ENCODE measurements around the gene OTOA. TPM values are rescaled to one million over a fixed set of nuclear protein-coding genes. Genes with fewer than 3 reads are reported as not detected.
A peak's percentile ranks its signal among the peaks of the same experiment; 100 is the strongest.
"Not testable (repeated sequence)": the region's sequence is repeated elsewhere in the genome, so short reads cannot be mapped to it uniquely, and the experiment has no call there.

The OTOA gene
- polyA plus RNA-seq = not detected

GRCh38 chr16:21663889-21664647 is at the start of gene OTOA:
TSS of gene OTOA (plus strand) at chr16:21663968. CDS start at chr16:21678515, 14,547 bp downstream.
- peak within 1 kb of the TSS; percentile 51 to 77 (median 68) for H3K4me3 Mint-ChIP-seq
- no peaks in the 10 kb centered on the region for H3K9me3 Mint-ChIP-seq
- H3K36me3 Mint-ChIP-seq = peaks cover 0 to 2% (median 0%) of the 10 kb centered on the region in 3 donors
- peaks cover 3 to 4% (median 4%) of the 10 kb centered on the region in 3 donors for H3K27me3 Mint-ChIP-seq (ENCODE audit: low read depth in 3 of 3)
- no peak for DNase-seq
- H3K4me1 Mint-ChIP-seq = peaks cover 13 to 16% of the 10 kb centered on the region in 2 donors
- peak within 1 kb of the TSS in 1 of 6 donors; percentile 5 for H3K27ac Mint-ChIP-seq

GRCh38 chr16:21614896-21615295 is 48.9 kb upstream of the OTOA start:
- H3K27ac Mint-ChIP-seq = peak overlapping the region in 1 of 6 donors; percentile 32
- no peak overlapping the region for H3K4me3 Mint-ChIP-seq
- peaks cover 47 to 67% of the 10 kb centered on the region in 2 donors for H3K4me1 Mint-ChIP-seq
- no peaks in the 10 kb centered on the region for H3K27me3 Mint-ChIP-seq (ENCODE audit: low read depth in 3 of 3)
- DNase-seq = no peak
- H3K36me3 Mint-ChIP-seq = peaks cover 3 to 11% (median 9%) of the 10 kb centered on the region in 3 donors
- H3K9me3 Mint-ChIP-seq = no peaks in the 10 kb centered on the region

DNA sequence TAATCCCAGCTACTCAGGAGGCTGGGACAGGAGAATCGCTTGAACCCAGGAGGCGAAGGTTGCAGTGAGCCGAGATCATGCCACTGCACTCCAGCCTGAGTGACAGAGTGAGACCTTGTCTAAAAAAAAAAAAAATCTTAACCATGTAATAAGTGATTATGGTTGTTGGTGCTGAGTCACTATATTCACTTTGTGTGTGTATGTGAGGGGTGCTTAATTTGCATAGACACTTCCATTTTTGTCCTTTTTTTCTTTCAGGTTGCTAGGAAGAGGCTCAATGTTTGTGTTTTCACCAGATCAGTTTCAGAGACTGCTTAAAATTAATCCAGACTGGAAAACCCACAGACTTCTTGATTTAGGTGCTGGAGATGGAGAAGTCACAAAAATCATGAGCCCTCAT is 46.2 kb upstream of the OTOA start:
- peak overlapping the region in 1 of 6 donors; percentile 58 for H3K27ac Mint-ChIP-seq
- H3K4me1 Mint-ChIP-seq = peaks cover 40 to 59% of the 10 kb centered on the region in 2 donors
- DNase-seq = no peak
- H3K27me3 Mint-ChIP-seq (ENCODE audit: low read depth in 3 of 3) = no peaks in the 10 kb centered on the region
- no peaks in the 10 kb centered on the region for H3K9me3 Mint-ChIP-seq
- peaks cover 8 to 14% (median 12%) of the 10 kb centered on the region in 3 donors for H3K36me3 Mint-ChIP-seq
- H3K4me3 Mint-ChIP-seq = no peak overlapping the region

DNA sequence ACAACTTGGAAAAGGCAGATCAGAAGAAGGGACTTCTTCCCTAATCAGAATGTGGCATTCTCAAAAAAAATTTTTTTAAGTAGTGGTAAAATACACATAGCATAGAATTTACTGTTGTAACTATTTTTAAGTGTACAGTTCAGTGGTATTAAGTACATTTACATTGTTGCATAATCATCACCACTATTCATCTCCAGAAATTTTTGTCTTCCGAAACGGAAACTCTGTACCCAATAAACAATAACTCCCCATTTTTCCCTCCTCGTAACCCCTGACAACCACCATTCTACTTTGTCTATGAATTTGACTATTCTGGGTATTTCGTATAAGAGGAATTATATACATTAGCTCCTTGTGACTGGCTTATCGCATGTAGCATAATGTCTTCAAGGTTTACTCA is 45.5 kb upstream of the OTOA start:
- Mint-ChIP-seq H3K27ac (peak overlapping the region in 1 of 6 donors; percentile 61), H3K9me3 (no peaks in the 10 kb centered on the region), H3K4me3 (no peak overlapping the region), H3K36me3 (peaks cover 8 to 14% (median 12%) of the 10 kb centered on the region in 3 donors), H3K27me3 (ENCODE audit: low read depth in 3 of 3) (no peaks in the 10 kb centered on the region), H3K4me1 (peaks cover 39 to 62% of the 10 kb centered on the region in 2 donors)
- no peak for DNase-seq

DNA sequence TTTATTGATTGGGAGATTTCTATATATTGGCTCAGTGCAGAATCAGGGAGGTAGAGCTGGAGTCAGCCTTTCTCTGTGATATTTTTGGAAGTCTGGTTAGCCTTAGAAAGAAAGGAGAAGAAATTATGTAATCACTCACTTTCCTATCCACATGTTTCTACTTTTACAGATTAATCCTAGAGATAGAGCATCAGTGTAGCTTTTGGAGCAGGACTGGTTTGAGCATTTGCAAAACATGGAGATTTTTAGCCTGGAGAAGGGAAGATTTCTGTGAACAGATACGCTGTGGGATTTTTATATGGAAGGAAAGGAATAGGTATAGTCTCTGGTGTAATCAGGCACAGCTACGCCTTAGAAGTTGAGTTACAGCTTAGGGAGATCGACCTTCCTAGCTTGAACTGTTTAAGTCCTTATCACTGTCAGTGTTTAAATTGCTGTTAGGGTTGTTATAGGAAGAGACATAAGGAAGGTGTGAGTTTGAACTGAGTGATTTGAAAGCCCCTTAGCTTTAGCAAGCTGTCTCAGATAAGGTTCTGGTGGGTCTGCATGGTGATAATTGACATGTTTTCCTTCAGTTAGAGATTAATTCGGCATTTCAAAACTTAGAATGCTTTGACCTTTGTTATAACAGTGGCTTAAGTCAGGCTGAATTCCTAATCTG is 43.9 kb upstream of the OTOA start:
- Mint-ChIP-seq H3K4me3 (no peak overlapping the region), H3K9me3 (no peaks in the 10 kb centered on the region)

DNA sequence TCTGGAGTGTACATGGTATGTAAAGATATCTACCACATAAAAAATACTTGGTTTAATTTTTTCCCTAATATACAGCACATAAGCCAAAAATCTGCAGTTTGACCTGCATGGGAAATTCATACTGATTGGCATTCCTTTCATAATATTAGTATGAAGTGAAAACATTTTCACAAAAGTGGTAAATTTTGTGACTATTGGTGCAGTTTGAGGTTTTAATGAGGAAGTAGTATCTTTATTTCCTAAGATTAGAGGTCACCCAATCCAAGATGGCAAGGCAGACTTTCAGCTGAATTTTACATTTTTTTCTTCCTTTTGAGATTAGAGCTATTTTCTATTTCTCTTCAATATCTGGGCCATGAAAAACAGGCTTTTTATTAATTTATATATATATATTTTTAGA is 43.2 kb upstream of the OTOA start:
- Mint-ChIP-seq H3K27ac (peak overlapping the region in 3 of 6 donors; percentile 35 to 55 (median 43)), H3K4me1 (peaks cover 26 to 53% of the 10 kb centered on the region in 2 donors), H3K36me3 (peaks cover 16 to 19% (median 16%) of the 10 kb centered on the region in 3 donors), H3K9me3 (no peaks in the 10 kb centered on the region), H3K4me3 (no peak overlapping the region), H3K27me3 (ENCODE audit: low read depth in 3 of 3) (no peaks in the 10 kb centered on the region)
- no peak for DNase-seq

More for the DNA sequence above, 43.9 kb upstream of the OTOA start:
- no peak for DNase-seq
- Mint-ChIP-seq H3K4me1 (peaks cover 33 to 59% of the 10 kb centered on the region in 2 donors), H3K27me3 (ENCODE audit: low read depth in 3 of 3) (no peaks in the 10 kb centered on the region), H3K36me3 (peaks cover 15 to 18% (median 16%) of the 10 kb centered on the region in 3 donors), H3K27ac (peak overlapping the region in 2 of 6 donors; percentile 40 to 72)

GRCh38 chr16:21622545-21622944 is 41.2 kb upstream of the OTOA start:
- H3K27ac Mint-ChIP-seq = peak overlapping the region in 1 of 6 donors; percentile 12
- H3K36me3 Mint-ChIP-seq = peaks cover 25 to 33% (median 27%) of the 10 kb centered on the region in 3 donors
- H3K9me3 Mint-ChIP-seq = no peaks in the 10 kb centered on the region
- no peaks in the 10 kb centered on the region for H3K27me3 Mint-ChIP-seq (ENCODE audit: low read depth in 3 of 3)
- H3K4me3 Mint-ChIP-seq = no peak overlapping the region
- H3K4me1 Mint-ChIP-seq = peaks cover 29 to 53% of the 10 kb centered on the region in 2 donors
- DNase-seq = no peak

GRCh38 chr16:21625026-21625425 is 38.7 kb upstream of the OTOA start:
- Mint-ChIP-seq H3K4me3 (no peak overlapping the region), H3K27me3 (ENCODE audit: low read depth in 3 of 3) (no peaks in the 10 kb centered on the region), H3K36me3 (peaks cover 31 to 33% (median 32%) of the 10 kb centered on the region in 3 donors), H3K27ac (no peak overlapping the region), H3K4me1 (peaks cover 25 to 41% of the 10 kb centered on the region in 2 donors), H3K9me3 (no peaks in the 10 kb centered on the region)
- no peak for DNase-seq

- peaks cover 28 to 33% (median 28%) of the 10 kb centered on the region in 3 donors for H3K36me3 Mint-ChIP-seq
- peak overlapping the region in 4 of 5 donors; percentile 1 to 29 (median 18) for H3K4me3 Mint-ChIP-seq
- no peak for DNase-seq
Observed at GRCh38 chr16:21626659-21627277, 37.0 kb upstream of the OTOA start.

DNA sequence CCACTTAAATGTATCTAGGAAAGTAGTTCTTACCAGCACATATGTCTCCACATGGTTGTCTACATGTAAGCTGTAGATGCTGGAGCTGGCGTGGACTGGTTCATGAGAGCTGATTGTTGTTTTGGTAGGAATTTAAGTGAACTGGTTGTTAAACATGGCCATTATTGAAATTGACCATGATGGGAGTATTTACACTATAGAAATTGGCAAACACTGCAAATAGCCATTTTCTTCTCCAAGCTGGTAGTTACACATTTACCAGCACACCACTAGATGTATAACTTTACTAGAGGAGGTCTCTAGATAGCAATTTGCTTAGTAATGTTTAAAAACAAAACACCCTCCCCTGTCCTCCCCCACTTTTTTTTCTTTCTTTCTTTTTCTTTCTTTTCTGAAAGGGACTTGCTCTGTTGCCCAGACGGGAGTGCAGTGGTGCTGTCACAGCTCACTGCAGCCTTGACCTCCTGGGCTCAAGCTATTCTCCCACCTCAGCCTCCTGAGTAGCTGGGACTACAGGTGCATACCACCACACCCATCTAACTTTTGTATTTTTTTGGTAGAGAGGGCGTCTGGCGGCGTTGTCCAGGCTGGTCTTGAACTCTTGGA is 35.5 kb upstream of the OTOA start:
- H3K36me3 Mint-ChIP-seq = peaks cover 28 to 37% (median 28%) of the 10 kb centered on the region in 3 donors
- no peak for DNase-seq
- no peaks in the 10 kb centered on the region for H3K27me3 Mint-ChIP-seq (ENCODE audit: low read depth in 3 of 3)
- no peaks in the 10 kb centered on the region for H3K9me3 Mint-ChIP-seq
- peak overlapping the region in 2 of 6 donors; percentile 20 to 28 for H3K27ac Mint-ChIP-seq
- peaks cover 14 to 19% of the 10 kb centered on the region in 2 donors for H3K4me1 Mint-ChIP-seq
- H3K4me3 Mint-ChIP-seq = no peak overlapping the region

More at GRCh38 chr16:21626659-21627277, 37.0 kb upstream of the OTOA start:
- Mint-ChIP-seq H3K27ac (peak overlapping the region; percentile 10 to 77 (median 69)), H3K9me3 (no peaks in the 10 kb centered on the region), H3K4me1 (peaks cover 14 to 31% of the 10 kb centered on the region in 2 donors), H3K27me3 (ENCODE audit: low read depth in 3 of 3) (no peaks in the 10 kb centered on the region)

DNA sequence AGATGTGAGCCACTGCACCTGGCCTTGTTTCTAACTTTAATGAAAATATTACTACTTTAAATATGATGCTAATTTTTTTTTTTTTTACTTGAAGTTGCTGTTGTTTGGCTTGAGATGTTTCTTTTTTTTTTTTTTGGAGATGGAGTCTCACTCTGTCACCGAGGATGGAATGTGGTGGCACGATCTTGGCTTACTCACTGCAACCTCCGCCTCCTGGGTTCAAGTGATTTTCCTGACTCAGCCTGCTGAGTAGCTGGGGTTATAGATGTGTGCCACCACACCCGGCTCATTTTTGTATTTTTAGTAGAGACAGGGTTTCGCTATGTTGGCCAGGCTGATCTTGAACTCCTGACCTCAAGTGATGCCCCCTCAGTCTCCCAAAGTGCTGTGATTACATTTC is 35.0 kb upstream of the OTOA start:
- DNase-seq = no peak
- Mint-ChIP-seq H3K9me3 (no peaks in the 10 kb centered on the region), H3K4me3 (no peak overlapping the region), H3K27me3 (ENCODE audit: low read depth in 3 of 3) (peaks cover 0 to 2% (median 0%) of the 10 kb centered on the region in 3 donors), H3K36me3 (peaks cover 28 to 37% (median 28%) of the 10 kb centered on the region in 3 donors), H3K27ac (no peak overlapping the region), H3K4me1 (peaks cover 14 to 16% of the 10 kb centered on the region in 2 donors)

GRCh38 chr16:21629616-21630539 is 33.9 kb upstream of the OTOA start:
- H3K4me3 Mint-ChIP-seq; H3K27me3 Mint-ChIP-seq (ENCODE audit: low read depth in 3 of 3); H3K9me3 Mint-ChIP-seq; DNase-seq: not testable (repeated sequence)
- Mint-ChIP-seq H3K27ac (peak overlapping the region in 1 of 6 donors; percentile 26), H3K36me3 (peaks cover 21 to 34% (median 25%) of the 10 kb centered on the region in 3 donors), H3K4me1 (peaks cover 14 to 16% of the 10 kb centered on the region in 2 donors)
